ENCODE results near the gene TGFBR3. TPM values are rescaled to one million over a fixed set of nuclear protein-coding genes. Genes with fewer than 3 reads are reported as not detected.

Gene TGFBR3
- total and polyA plus RNA-seq, 2 of the 13 experiments (the other 11 are each of a cell fraction or from before 2014, with no cell fraction given) = 76.5 to 195 TPM

GRCh38 chr1:91806769-91807700 lies 78.9 kb downstream of the TGFBR3 start (continued):
- TF ChIP-seq ZBTB10 (CRISPR knock-in tag; IDR thresholded peaks at IDR 0.05; ENCODE audit: borderline replicate concordance) (no peak), PCBP1 (IDR thresholded peaks at IDR 0.05; ENCODE audit: borderline replicate concordance, low read depth, low read length) (no peak), ZFP36L1 (CRISPR knock-in tag; IDR thresholded peaks at IDR 0.05) (no peak), DNMT1 (CRISPR knock-in tag; IDR thresholded peaks at IDR 0.05) (no peak), DR1 (CRISPR knock-in tag; IDR thresholded peaks at IDR 0.05) (no peak), ZNF333 (CRISPR knock-in tag; IDR thresholded peaks at IDR 0.05; ENCODE audit: borderline replicate concordance) (no peak), NONO (IDR thresholded peaks at IDR 0.05) (no peak), NONO (CRISPR knock-in tag; conservative IDR thresholded peaks at IDR 0.05) (no peak), ZNF549 (CRISPR knock-in tag; IDR thresholded peaks at IDR 0.05) (no peak), SRY (CRISPR knock-in tag; IDR thresholded peaks at IDR 0.05) (no peak), SAP130 (CRISPR knock-in tag; IDR thresholded peaks at IDR 0.05; ENCODE audit: low read depth) (0 out of 2 replicates have a peak, but pooled peaks have one; percentile 15), RCOR2 (CRISPR knock-in tag; IDR thresholded peaks at IDR 0.05) (no peak), HIVEP1 (CRISPR knock-in tag; IDR thresholded peaks at IDR 0.05) (no peak), ZNF282 (IDR thresholded peaks at IDR 0.05; ENCODE audit: partially characterized antibody) (no peak)
- TF ChIP-seq, protein P1, sequence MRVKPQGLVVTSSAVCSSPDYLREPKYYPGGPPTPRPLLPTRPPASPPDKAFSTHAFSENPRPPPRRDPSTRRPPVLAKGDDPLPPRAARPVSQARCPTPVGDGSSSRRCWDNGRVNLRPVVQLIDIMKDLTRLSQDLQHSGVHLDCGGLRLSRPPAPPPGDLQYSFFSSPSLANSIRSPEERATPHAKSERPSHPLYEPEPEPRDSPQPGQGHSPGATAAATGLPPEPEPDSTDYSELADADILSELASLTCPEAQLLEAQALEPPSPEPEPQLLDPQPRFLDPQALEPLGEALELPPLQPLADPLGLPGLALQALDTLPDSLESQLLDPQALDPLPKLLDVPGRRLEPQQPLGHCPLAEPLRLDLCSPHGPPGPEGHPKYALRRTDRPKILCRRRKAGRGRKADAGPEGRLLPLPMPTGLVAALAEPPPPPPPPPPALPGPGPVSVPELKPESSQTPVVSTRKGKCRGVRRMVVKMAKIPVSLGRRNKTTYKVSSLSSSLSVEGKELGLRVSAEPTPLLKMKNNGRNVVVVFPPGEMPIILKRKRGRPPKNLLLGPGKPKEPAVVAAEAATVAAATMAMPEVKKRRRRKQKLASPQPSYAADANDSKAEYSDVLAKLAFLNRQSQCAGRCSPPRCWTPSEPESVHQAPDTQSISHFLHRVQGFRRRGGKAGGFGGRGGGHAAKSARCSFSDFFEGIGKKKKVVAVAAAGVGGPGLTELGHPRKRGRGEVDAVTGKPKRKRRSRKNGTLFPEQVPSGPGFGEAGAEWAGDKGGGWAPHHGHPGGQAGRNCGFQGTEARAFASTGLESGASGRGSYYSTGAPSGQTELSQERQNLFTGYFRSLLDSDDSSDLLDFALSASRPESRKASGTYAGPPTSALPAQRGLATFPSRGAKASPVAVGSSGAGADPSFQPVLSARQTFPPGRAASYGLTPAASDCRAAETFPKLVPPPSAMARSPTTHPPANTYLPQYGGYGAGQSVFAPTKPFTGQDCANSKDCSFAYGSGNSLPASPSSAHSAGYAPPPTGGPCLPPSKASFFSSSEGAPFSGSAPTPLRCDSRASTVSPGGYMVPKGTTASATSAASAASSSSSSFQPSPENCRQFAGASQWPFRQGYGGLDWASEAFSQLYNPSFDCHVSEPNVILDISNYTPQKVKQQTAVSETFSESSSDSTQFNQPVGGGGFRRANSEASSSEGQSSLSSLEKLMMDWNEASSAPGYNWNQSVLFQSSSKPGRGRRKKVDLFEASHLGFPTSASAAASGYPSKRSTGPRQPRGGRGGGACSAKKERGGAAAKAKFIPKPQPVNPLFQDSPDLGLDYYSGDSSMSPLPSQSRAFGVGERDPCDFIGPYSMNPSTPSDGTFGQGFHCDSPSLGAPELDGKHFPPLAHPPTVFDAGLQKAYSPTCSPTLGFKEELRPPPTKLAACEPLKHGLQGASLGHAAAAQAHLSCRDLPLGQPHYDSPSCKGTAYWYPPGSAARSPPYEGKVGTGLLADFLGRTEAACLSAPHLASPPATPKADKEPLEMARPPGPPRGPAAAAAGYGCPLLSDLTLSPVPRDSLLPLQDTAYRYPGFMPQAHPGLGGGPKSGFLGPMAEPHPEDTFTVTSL (CRISPR knock-in tag; IDR thresholded peaks at IDR 0.05; ENCODE audit: borderline replicate concordance) = no peak
- TF ChIP-seq, protein P2, sequence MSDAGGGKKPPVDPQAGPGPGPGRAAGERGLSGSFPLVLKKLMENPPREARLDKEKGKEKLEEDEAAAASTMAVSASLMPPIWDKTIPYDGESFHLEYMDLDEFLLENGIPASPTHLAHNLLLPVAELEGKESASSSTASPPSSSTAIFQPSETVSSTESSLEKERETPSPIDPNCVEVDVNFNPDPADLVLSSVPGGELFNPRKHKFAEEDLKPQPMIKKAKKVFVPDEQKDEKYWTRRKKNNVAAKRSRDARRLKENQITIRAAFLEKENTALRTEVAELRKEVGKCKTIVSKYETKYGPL (CRISPR knock-in tag; IDR thresholded peaks at IDR 0.05) = no peak
